Endothelial cell of umbilical vein (primary cell): ENCODE data around the gene SCNN1B. TPM values are rescaled to one million over a fixed set of nuclear protein-coding genes. Genes with fewer than 3 reads are reported as not detected.
"Not testable (repeated sequence)": the region's sequence is repeated elsewhere in the genome, so short reads cannot be mapped to it uniquely, and the experiment has no call there.

Experiments
- BruUV-seq: library from RNA; stranded (reverse); fragments of 400-500 nt; replicated peaks from 2 replicates; lab custom pipeline; 2021; lab: Mats Ljungman, UMichigan
- CTCF ChIA-PET: fragments of 300-600, 350-600 bp; sonication (Branson Sonifier 250); formaldehyde crosslinking; loops from one replicate; lab custom pipeline; 2021; ENCODE audit warnings: antibody characterized with exemption, inconsistent platforms; lab: Charles Lee
- POLR2A ChIA-PET: fragments of 300-600, 350-600 bp; sonication (Branson Sonifier 250); formaldehyde crosslinking; loops from one replicate; lab custom pipeline; 2021; ENCODE audit warnings: antibody characterized with exemption, inconsistent platforms; lab: Charles Lee
- DNase-seq: peaks from one replicate; pipeline ENCODE4 v3.0.0-alpha.2; 2011; ENCODE audit warnings: low read depth, low spot score
- FAIRE-seq: peaks from 2 replicates; lab custom pipeline; 2011; peaks lifted over from hg19 to GRCh38; lab: Jason Lieb, UNC
- H2AFZ ChIP-seq: 2 replicates; pipeline ENCODE4 v1.6.0; 2012; ENCODE audit warnings: low read depth, low read length, control low read depth, inconsistent platforms
- H3K27ac ChIP-seq: 2 replicates; pipeline ENCODE4 v1.5.1; 2011; ENCODE audit warnings: low read depth, mild to moderate bottlenecking, control low read depth, low read length, moderate library complexity; ENCODE audit not compliant: insufficient read depth
- H3K27me3 ChIP-seq, 2 experiments: 2 replicates each; pipeline versions ENCODE4 v1.6.0 to v1.6.1; 2011; ENCODE audit warnings: low read length in 2 of 2, mixed read lengths in 1 of 2; ENCODE audit not compliant: control insufficient read depth in 2 of 2, insufficient read depth in 2 of 2
- H3K36me3 ChIP-seq, 2 experiments: 2 replicates in 1 of 2; 3 replicates in 1 of 2; pipeline ENCODE4 v1.5.1; 2011; ENCODE audit warnings: low read length in 2 of 2, mild to moderate bottlenecking in 1 of 2, moderate library complexity in 1 of 2; ENCODE audit not compliant: control insufficient read depth in 2 of 2, insufficient read depth in 2 of 2; ENCODE audit errors: extremely low read depth in 1 of 2
- H3K4me1 ChIP-seq: 3 replicates; pipeline ENCODE4 v1.5.1; 2011; ENCODE audit warnings: mild to moderate bottlenecking, low read length; ENCODE audit not compliant: control insufficient read depth, insufficient read depth; ENCODE audit errors: extremely low read depth
- H3K4me2 ChIP-seq: 2 replicates; pipeline ENCODE4 v1.6.1; 2011; ENCODE audit warnings: low read length, control low read depth, mixed read lengths; ENCODE audit not compliant: insufficient read depth
- H3K4me3 ChIP-seq, 3 experiments: fragments of 200-600 bp in 1 of 3; sonication (generic), shearing (Covaris generic) in 1 of 3; replicated peaks in 1 of 3; 2 replicates each; pipeline ENCODE4 v1.5.1; 2011 to 2016; ENCODE audit warnings: control low read depth in 3 of 3, low read length in 3 of 3, mild to moderate bottlenecking in 2 of 3, inconsistent platforms in 1 of 3, low read depth in 1 of 3, moderate library complexity in 1 of 3; ENCODE audit not compliant: insufficient read depth in 1 of 3
- H3K79me2 ChIP-seq: 2 replicates; pipeline ENCODE4 v1.6.0; 2012; ENCODE audit warnings: low read length, inconsistent platforms; ENCODE audit not compliant: control insufficient read depth, insufficient read depth
- H3K9ac ChIP-seq: replicated peaks from 2 replicates; pipeline ENCODE3; 2011; ENCODE audit warnings: low read length, control low read depth; ENCODE audit not compliant: insufficient read depth; ENCODE audit errors: extremely low read depth
- H3K9me1 ChIP-seq: replicated peaks from 3 replicates; pipeline ENCODE4 v1.6.0; 2011; ENCODE audit warnings: mild to moderate bottlenecking, low read length; ENCODE audit not compliant: control insufficient read depth, insufficient read depth; ENCODE audit errors: extremely low read depth
- H3K9me3 ChIP-seq: replicated peaks from 2 replicates; pipeline ENCODE4 v1.5.1; 2012; ENCODE audit warnings: low read length, inconsistent platforms; ENCODE audit not compliant: control insufficient read depth, insufficient read depth
- H4K20me1 ChIP-seq: replicated peaks from 2 replicates; pipeline ENCODE3; 2011; ENCODE audit warnings: mild to moderate bottlenecking, low read length; ENCODE audit not compliant: control insufficient read depth, insufficient read depth; ENCODE audit errors: extremely low read depth
- EZH2 ChIP-seq: IDR thresholded peaks from 2 replicates; pipeline ENCODE4 v1.6.1; 2012; ENCODE audit warnings: borderline replicate concordance, low read depth, mild to moderate bottlenecking, moderate library complexity, low read length, inconsistent platforms; ENCODE audit not compliant: severe bottlenecking
- FOS ChIP-seq: IDR thresholded peaks from 2 replicates; pipeline ENCODE4 v1.6.1; 2011; ENCODE audit warnings: mild to moderate bottlenecking, low read length, moderate library complexity, borderline replicate concordance; ENCODE audit not compliant: insufficient read depth
- GATA2 ChIP-seq: IDR thresholded peaks from 2 replicates; pipeline ENCODE4 v1.7.0; 2011; ENCODE audit warnings: low read depth, mild to moderate bottlenecking, moderate library complexity, mixed read lengths, low read length; ENCODE audit not compliant: insufficient read length, insufficient read depth
- JUN ChIP-seq: IDR thresholded peaks from 2 replicates; pipeline ENCODE4 v1.6.1; 2011; ENCODE audit warnings: borderline replicate concordance, low read depth; ENCODE audit not compliant: insufficient read length, insufficient read depth
- MYC ChIP-seq: IDR thresholded peaks from one replicate; pipeline ENCODE4 v1.6.1; 2011; ENCODE audit warnings: mild to moderate bottlenecking, low read depth, low read length
- POLR2A ChIP-seq: IDR thresholded peaks from 2 replicates; pipeline ENCODE4 v1.6.1; 2012; ENCODE audit warnings: low read depth, mild to moderate bottlenecking, control low read depth, low read length
- POLR2AphosphoS5 ChIP-seq: IDR thresholded peaks from 2 replicates; pipeline ENCODE4 v1.6.1; 2012; ENCODE audit warnings: low read depth, mild to moderate bottlenecking, control low read depth, low read length, moderate library complexity; ENCODE audit not compliant: insufficient read depth
- dilution Hi-C: fragments of 300-500 bp; cut with MboI; formaldehyde crosslinking; loops from one replicate; pipeline ENCODE4 v1.15.0; 2019; ENCODE audit warnings: low sequenced_read_pairs; ENCODE audit not compliant: extremely low pct_ligation_motif_present
- intact Hi-C: fragments of 100-400 bp; cut with micrococcal nuclease; formaldehyde crosslinking; loops from one replicate; pipeline ENCODE4 v1.10.0; 2022
- polyA plus RNA-seq, 4 experiments: library from polyadenylated mRNA; depleted of rRNA in 3 of 4; stranded (reverse) in 3 of 4; unstranded in 1 of 4; fragments of >200 nt; gene quantifications; 2 replicates each; pipeline versions ENCODE4 v1.2.1 to v1.2.3, GENCODE V29; 2011 to 2012; ENCODE audit warnings: missing spikeins in 1 of 4
- total RNA-seq: library from RNA; stranded (reverse); gene quantifications from 2 replicates; pipeline ENCODE4 v1.2.3, GENCODE V29; 2021
- TF ChIP-seq, protein P1 (sequence below), 2 donors: IDR thresholded peaks; 1 replicate in 1 of 2; 2 replicates in 1 of 2; pipeline ENCODE4 v1.5.1; 2011; ENCODE audit warnings: low read length in 2 of 2, mild to moderate bottlenecking in 2 of 2, moderate library complexity in 2 of 2, control low read depth in 1 of 2, inconsistent platforms in 1 of 2, low read depth in 1 of 2; ENCODE audit not compliant: insufficient read depth in 1 of 2; ENCODE audit errors: extremely low read depth in 1 of 2
- TF ChIP-seq, protein P2 (sequence below): IDR thresholded peaks from 2 replicates; pipeline ENCODE4 v1.6.1; 2011; ENCODE audit not compliant: insufficient read depth, insufficient read length

Gene SCNN1B
- total and polyA plus RNA-seq, 2 donors (not counting 3 experiments of a cell fraction or from before 2014, with no cell fraction given) = not detected

DNA sequence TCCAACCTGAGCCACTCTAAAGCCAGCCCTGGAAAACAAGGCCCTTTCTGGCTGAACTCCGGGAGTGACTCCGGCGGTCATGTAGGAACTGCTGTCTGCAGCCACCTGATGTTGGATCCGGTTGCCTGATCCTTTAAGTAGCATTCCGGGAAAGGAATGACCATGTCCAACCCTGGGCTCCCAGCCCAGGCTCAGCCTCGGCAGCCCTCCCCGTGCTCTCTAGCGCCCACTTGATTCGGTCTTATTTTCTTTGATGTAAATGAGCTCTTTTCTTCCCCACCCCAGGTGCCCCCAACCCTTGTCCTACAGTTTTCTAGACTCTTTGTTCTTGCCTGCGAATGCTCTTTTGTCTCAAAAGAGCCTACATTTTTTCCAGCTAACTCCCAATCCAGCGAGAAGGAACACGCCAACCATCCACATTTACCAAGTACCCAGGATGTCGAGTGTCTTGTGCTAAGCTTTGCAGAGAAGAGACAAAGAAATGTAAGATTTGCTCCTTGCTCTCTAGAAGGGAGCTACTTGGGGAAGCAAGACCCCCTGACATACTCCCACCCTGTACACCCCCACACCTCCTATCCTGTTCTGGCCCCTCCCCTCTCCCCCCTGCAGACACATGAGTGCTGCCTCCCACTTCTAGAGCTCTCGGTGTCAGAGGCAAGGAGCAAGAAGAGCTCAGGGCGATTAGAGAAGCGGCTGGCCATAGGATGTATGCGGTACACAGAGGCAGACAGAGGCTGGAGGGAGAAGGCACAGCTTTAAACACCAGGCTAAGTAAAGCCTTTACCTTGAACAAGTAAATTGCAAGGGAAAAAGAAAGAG, 97.1 kb downstream of the SCNN1B start:
- Histone ChIP-seq H3K9me3 (no peaks in the 10 kb centered on the region), H3K9me1 (no peaks in the 10 kb centered on the region), H3K27me3 (no peaks in the 10 kb centered on the region), H3K4me2 (no peak overlapping the region), H3K4me1 (peaks cover 4% of the 10 kb centered on the region), H3K9ac (no peak overlapping the region), H4K20me1 (no peaks in the 10 kb centered on the region), H3K79me2 (no peaks in the 10 kb centered on the region), H3K27ac (no peak overlapping the region), H3K4me3 (no peak overlapping the region), H2AFZ (no peak overlapping the region), H3K36me3 (peaks cover 13 to 15% of the 10 kb centered on the region in 2 experiments)
- TF ChIP-seq EZH2 (no peak), JUN (no peak), POLR2A (no peak), FOS (no peak), GATA2 (no peak), MYC (no peak), POLR2AphosphoS5 (no peak)
- TF ChIP-seq, protein P1, sequence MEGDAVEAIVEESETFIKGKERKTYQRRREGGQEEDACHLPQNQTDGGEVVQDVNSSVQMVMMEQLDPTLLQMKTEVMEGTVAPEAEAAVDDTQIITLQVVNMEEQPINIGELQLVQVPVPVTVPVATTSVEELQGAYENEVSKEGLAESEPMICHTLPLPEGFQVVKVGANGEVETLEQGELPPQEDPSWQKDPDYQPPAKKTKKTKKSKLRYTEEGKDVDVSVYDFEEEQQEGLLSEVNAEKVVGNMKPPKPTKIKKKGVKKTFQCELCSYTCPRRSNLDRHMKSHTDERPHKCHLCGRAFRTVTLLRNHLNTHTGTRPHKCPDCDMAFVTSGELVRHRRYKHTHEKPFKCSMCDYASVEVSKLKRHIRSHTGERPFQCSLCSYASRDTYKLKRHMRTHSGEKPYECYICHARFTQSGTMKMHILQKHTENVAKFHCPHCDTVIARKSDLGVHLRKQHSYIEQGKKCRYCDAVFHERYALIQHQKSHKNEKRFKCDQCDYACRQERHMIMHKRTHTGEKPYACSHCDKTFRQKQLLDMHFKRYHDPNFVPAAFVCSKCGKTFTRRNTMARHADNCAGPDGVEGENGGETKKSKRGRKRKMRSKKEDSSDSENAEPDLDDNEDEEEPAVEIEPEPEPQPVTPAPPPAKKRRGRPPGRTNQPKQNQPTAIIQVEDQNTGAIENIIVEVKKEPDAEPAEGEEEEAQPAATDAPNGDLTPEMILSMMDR (IDR thresholded peaks at IDR 0.05; ENCODE audit: extremely low read depth in 1 of 2, insufficient read depth in 1 of 2, low read depth in 1 of 2, low read length in 2 of 2) = no peak
- TF ChIP-seq, protein P2, sequence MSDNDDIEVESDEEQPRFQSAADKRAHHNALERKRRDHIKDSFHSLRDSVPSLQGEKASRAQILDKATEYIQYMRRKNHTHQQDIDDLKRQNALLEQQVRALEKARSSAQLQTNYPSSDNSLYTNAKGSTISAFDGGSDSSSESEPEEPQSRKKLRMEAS = no peak
- intact Hi-C loops (no loop called here), dilution Hi-C loops (no loop called here)
- CTCF ChIA-PET = interaction anchor here (1.0 to 1.5 kb wide), 3 partner anchors 25 to 37 kb away, joined by 3 read pairs; no protein-coding TSS in a partner anchor
- FAIRE-seq (no peak), DNase-seq (no peak)
- POLR2A ChIA-PET = no interaction called here
- no TSS peak for BruUV-seq

DNA sequence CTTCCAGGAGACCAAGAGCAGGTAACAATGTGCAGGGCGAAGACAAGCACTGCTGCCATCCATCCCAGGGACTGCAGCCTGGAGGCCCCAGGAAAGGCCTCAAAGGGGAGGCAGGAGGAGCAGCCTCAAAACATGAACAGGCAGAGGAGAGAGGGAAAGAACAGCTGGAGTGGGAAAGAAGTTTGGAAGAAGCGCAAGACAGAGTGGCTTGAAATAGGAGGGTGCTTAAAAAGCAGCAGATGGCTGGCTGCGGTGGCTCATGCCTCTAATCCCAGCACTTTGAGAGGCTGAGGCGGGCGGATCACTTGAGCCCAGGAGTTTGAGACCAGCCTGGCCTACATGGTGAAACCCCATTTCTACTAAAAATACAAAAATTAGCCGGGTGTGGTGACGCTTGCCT, 98.3 kb downstream of the SCNN1B start:
- H3K9ac ChIP-seq, H3K4me2 ChIP-seq, POLR2A ChIA-PET, dilution Hi-C loops, CTCF ChIA-PET, FAIRE-seq, H3K9me3 ChIP-seq, H3K27me3 ChIP-seq, H3K4me3 ChIP-seq, H3K27ac ChIP-seq, BruUV-seq, DNase-seq, intact Hi-C loops, H4K20me1 ChIP-seq, H3K79me2 ChIP-seq, H2AFZ ChIP-seq, H3K9me1 ChIP-seq, H3K4me1 ChIP-seq: not testable (repeated sequence)
- H3K36me3 ChIP-seq = peaks cover 18% of the 10 kb centered on the region in 2 experiments
